ENCODE measurements around the gene WDR47. TPM values are rescaled to one million over a fixed set of nuclear protein-coding genes. Genes with fewer than 3 reads are reported as not detected.

Gene WDR47
- total RNA-seq, 1 donor from 2014 or later, result 11.3 TPM

DNA sequence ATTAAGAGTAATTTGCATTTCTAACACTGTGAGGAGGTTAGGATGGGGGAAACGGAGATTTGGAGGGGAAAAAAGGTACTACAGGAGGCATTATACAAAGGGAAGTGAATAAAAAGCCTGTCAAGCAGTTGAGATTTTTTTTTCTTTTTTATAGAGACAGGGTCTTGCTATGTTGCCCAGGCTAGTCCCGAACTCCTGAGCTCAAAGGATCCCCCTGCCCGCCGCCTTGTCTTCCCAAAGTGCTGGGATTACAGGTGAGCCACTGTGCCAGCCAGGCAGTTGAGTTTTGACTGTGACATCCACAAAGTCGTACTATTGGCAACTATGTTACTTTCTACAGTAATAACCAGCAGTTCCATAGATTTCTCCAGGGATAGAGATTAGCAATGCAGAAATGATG lies 81.2 kb downstream of the WDR47 start:
- no peaks in the 10 kb centered on the region for H3K9me3 Mint-ChIP-seq
- peaks cover 13% of the 10 kb centered on the region for H3K36me3 Mint-ChIP-seq
- no peak overlapping the region for H3K27ac Mint-ChIP-seq
- no peak for DNase-seq (ENCODE audit: low spot score in 2 of 2, unreplicated experiment in 2 of 2)
- H3K4me3 Mint-ChIP-seq, result no peak overlapping the region
- TF ChIP-seq, protein P1, sequence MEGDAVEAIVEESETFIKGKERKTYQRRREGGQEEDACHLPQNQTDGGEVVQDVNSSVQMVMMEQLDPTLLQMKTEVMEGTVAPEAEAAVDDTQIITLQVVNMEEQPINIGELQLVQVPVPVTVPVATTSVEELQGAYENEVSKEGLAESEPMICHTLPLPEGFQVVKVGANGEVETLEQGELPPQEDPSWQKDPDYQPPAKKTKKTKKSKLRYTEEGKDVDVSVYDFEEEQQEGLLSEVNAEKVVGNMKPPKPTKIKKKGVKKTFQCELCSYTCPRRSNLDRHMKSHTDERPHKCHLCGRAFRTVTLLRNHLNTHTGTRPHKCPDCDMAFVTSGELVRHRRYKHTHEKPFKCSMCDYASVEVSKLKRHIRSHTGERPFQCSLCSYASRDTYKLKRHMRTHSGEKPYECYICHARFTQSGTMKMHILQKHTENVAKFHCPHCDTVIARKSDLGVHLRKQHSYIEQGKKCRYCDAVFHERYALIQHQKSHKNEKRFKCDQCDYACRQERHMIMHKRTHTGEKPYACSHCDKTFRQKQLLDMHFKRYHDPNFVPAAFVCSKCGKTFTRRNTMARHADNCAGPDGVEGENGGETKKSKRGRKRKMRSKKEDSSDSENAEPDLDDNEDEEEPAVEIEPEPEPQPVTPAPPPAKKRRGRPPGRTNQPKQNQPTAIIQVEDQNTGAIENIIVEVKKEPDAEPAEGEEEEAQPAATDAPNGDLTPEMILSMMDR (IDR thresholded peaks at IDR 0.05; ENCODE audit: unreplicated experiment), result no peak
- H3K4me1 Mint-ChIP-seq, result peaks cover 11% of the 10 kb centered on the region
- no peaks in the 10 kb centered on the region for H3K27me3 Mint-ChIP-seq (ENCODE audit: low read depth)

DNA sequence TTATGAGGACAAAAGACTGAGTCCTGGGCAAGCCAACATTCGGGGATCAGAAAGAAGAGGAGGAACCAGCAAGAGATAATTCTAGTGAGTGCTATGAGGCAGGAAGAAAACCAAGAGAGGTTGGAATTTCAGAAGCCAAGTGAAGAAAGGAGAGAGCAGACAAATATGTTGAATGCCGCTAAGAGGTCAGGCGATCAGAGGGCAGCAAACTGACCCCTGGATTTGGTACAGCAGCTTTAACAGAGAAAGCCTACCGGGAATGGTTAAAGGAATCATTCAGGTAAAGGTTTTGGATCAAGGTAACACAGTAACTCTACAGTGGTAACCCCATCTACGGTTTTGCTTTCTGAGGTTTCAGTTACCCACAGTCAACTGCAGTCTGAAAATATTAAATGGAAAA lies 84.0 kb downstream of the WDR47 start:
- Mint-ChIP-seq H3K4me3 (no peak overlapping the region), H3K9me3 (no peaks in the 10 kb centered on the region), H3K4me1 (peaks cover 11% of the 10 kb centered on the region), H3K36me3 (peaks cover 28% of the 10 kb centered on the region), H3K27me3 (ENCODE audit: low read depth) (no peaks in the 10 kb centered on the region), H3K27ac (no peak overlapping the region)
- DNase-seq (ENCODE audit: low spot score in 2 of 2, unreplicated experiment in 2 of 2), result no peak
- TF ChIP-seq, protein P1 (IDR thresholded peaks at IDR 0.05; ENCODE audit: unreplicated experiment), result no peak

DNA sequence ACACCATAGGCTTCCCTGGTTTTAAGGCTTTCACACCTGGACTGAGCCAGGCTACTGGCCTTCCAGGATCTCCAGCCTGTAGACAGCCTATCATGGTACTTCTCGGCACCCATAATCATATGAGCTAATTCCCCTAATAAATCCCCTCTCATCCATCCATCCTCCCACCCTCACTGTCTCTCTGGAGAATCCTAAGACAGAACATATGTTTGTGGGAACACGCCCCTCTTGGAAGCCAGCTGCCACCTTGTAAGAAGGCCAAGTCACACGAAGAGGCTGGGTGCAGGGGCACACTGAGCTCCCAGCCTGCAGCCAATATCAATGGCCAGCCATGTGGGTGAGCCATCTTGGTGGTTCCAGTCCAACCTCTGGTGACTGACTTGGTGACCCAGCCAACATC lies 86.0 kb downstream of the WDR47 start:
- Mint-ChIP-seq H3K27me3 (ENCODE audit: low read depth) (no peaks in the 10 kb centered on the region), H3K36me3 (peaks cover 27% of the 10 kb centered on the region), H3K9me3 (no peaks in the 10 kb centered on the region), H3K27ac (no peak overlapping the region), H3K4me1 (peaks cover 2% of the 10 kb centered on the region), H3K4me3 (no peak overlapping the region)
- TF ChIP-seq, protein P1 (IDR thresholded peaks at IDR 0.05; ENCODE audit: unreplicated experiment), result no peak
- no peak for DNase-seq (ENCODE audit: low spot score in 2 of 2, unreplicated experiment in 2 of 2)

DNA sequence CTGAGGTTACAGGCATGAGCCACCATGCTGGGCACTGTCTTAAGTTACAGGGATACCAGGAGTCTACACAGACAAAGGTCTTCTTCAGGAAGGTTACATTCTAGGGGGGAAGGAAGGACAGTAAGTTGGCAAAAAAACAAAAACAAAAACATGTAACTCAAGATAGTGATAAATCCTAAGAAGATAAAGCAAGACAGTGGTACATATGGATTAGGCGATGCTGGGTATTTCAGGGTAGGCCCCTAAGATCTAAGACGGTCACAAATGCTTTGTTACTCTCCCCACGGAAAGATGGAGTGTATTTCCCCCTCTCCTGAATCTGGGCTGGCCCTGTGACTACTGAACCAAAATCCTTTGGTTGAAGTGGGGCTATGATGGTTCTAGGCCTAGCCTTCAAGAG lies 86.8 kb downstream of the WDR47 start:
- no peak overlapping the region for H3K27ac Mint-ChIP-seq
- TF ChIP-seq, protein P1 (IDR thresholded peaks at IDR 0.05; ENCODE audit: unreplicated experiment), result no peak
- no peaks in the 10 kb centered on the region for H3K27me3 Mint-ChIP-seq (ENCODE audit: low read depth)
- DNase-seq (ENCODE audit: low spot score in 2 of 2, unreplicated experiment in 2 of 2), result no peak
- H3K9me3 Mint-ChIP-seq, result no peaks in the 10 kb centered on the region
- no peak overlapping the region for H3K4me3 Mint-ChIP-seq
- H3K4me1 Mint-ChIP-seq, result no peaks in the 10 kb centered on the region
- peaks cover 27% of the 10 kb centered on the region for H3K36me3 Mint-ChIP-seq

DNA sequence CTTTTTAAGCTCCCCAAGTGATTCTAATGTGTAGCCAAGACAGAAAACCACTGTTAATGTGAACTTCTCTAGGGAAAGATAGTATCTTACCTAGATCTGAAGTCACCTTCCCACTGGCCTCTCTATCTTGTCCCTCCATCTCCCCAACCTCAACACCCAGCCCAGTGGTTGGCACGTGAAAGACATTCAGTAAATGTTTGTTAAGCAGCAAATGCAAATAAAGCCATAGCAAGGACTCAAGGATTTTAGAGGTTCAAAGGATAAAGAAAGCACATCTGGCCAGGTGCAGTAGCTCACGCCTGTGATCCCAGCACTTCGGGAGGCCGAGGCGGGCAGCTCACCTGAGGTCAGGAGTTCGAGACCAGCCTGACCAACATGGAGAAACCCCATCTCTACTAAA lies 88.5 kb downstream of the WDR47 start:
- Mint-ChIP-seq H3K27ac (no peak overlapping the region), H3K9me3 (no peaks in the 10 kb centered on the region)

More for the DNA sequence above, 88.5 kb downstream of the WDR47 start:
- Mint-ChIP-seq H3K4me3 (no peak overlapping the region), H3K27me3 (ENCODE audit: low read depth) (no peaks in the 10 kb centered on the region), H3K36me3 (peaks cover 27% of the 10 kb centered on the region), H3K4me1 (peaks cover 5% of the 10 kb centered on the region)
- TF ChIP-seq, protein P1 (IDR thresholded peaks at IDR 0.05; ENCODE audit: unreplicated experiment), result no peak
- DNase-seq (ENCODE audit: low spot score in 2 of 2, unreplicated experiment in 2 of 2), result no peak
